Measurements from ENCODE around the gene SLC1A3. TPM values are rescaled to one million over a fixed set of nuclear protein-coding genes. Genes with fewer than 3 reads are reported as not detected.

Gene SLC1A3
- total RNA-seq, 1 donor from 2014 or later = not detected

DNA sequence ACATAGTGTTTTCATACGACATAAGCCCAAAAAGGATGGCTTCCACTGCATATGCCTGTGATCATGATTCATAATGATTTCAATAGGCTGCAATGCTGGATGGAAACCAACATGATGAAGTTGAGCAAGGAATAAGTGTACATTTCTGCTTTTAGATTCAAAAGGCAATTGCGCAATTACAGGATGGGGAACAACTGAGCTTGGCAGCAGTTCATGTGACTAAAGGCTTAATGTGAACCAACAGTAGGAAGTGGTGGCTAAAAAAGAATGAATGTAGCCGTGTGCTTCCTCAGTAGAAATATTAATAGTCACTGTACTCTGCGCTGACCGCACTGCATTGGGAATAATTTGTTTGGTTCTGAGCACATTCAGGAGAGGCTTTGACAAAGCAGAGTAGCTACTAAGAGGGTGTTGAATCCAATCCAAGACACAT is 51.2 kb downstream of the SLC1A3 start:
- no peak overlapping the region for H3K27ac Mint-ChIP-seq
- no peak for DNase-seq (ENCODE audit: low spot score)
- H3K9me3 Mint-ChIP-seq = no peaks in the 10 kb centered on the region
- H3K36me3 Mint-ChIP-seq (ENCODE audit: low read depth) = no peaks in the 10 kb centered on the region
- H3K4me1 Mint-ChIP-seq (ENCODE audit: low read depth) = no peaks in the 10 kb centered on the region
- intact Hi-C loops (cut with micrococcal nuclease) = no loop called here
- H3K27me3 Mint-ChIP-seq (ENCODE audit: low read depth) = peaks cover 16% of the 10 kb centered on the region
- H3K4me3 Mint-ChIP-seq (ENCODE audit: low read depth) = no peak overlapping the region

DNA sequence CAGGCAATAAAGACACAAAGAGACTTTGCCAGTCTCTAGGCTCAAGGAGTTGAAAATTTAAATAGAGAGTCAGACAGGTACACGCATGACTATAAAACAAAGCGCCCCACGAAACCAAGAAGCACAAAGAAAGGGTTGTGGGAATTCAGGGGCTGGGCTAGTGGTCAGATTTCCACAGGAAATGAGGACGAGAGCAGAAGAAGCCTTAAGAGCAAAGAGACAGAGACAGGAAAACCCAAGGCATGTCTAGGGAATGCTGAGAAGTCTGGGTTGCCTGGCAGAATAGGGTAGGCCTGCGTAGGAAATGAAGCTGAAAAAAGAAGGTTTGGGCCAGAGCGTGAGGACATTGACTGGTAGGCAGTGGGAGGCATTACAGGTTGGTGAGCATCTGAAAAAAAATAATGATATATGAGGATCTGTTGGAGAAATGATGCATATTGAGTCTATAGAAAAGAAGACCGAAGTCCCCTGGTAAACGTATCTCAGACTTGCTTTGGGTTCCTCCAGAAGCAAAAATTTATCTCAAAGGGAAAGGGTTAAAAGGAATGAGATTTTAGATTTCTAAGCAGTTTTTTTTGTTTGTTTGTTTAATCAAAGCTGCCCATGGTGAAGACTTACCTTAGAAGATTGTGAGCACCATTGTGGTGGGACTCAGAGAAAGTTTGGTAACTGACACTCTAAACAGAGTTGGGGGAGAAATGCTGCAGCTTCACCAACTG is 51.8 kb downstream of the SLC1A3 start:
- H3K4me1 Mint-ChIP-seq (ENCODE audit: low read depth) = no peaks in the 10 kb centered on the region
- intact Hi-C loops (cut with micrococcal nuclease) = no loop called here
- no peaks in the 10 kb centered on the region for H3K9me3 Mint-ChIP-seq
- H3K4me3 Mint-ChIP-seq (ENCODE audit: low read depth) = no peak overlapping the region
- peaks cover 16% of the 10 kb centered on the region for H3K27me3 Mint-ChIP-seq (ENCODE audit: low read depth)
- no peak for DNase-seq (ENCODE audit: low spot score)
- no peaks in the 10 kb centered on the region for H3K36me3 Mint-ChIP-seq (ENCODE audit: low read depth)
- H3K27ac Mint-ChIP-seq = no peak overlapping the region

DNA sequence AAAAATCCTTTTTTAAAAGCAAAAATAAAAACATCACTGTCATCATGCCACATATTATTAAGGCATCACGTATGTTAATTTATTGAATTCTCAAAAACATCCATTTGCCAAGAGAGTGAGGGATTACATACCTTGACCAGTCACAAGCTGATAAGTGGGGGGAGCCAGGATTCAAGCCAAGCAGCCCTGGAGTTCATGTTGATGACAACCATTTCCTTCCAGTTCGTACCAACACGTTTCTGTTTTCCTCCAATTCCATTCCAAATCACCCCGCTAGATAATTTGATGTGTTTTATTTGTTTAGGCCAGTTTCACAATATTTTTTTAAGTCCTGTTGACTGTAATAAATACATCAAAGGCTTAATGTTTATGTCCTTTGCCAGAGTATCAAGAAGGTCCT is 53.0 kb downstream of the SLC1A3 start:
- H3K4me3 Mint-ChIP-seq (ENCODE audit: low read depth) = no peak overlapping the region
- DNase-seq (ENCODE audit: low spot score) = no peak
- H3K36me3 Mint-ChIP-seq (ENCODE audit: low read depth) = no peaks in the 10 kb centered on the region
- H3K9me3 Mint-ChIP-seq = no peaks in the 10 kb centered on the region
- peaks cover 16% of the 10 kb centered on the region for H3K27me3 Mint-ChIP-seq (ENCODE audit: low read depth)
- no peaks in the 10 kb centered on the region for H3K4me1 Mint-ChIP-seq (ENCODE audit: low read depth)
- H3K27ac Mint-ChIP-seq = no peak overlapping the region
- intact Hi-C loops (cut with micrococcal nuclease) = no loop called here

DNA sequence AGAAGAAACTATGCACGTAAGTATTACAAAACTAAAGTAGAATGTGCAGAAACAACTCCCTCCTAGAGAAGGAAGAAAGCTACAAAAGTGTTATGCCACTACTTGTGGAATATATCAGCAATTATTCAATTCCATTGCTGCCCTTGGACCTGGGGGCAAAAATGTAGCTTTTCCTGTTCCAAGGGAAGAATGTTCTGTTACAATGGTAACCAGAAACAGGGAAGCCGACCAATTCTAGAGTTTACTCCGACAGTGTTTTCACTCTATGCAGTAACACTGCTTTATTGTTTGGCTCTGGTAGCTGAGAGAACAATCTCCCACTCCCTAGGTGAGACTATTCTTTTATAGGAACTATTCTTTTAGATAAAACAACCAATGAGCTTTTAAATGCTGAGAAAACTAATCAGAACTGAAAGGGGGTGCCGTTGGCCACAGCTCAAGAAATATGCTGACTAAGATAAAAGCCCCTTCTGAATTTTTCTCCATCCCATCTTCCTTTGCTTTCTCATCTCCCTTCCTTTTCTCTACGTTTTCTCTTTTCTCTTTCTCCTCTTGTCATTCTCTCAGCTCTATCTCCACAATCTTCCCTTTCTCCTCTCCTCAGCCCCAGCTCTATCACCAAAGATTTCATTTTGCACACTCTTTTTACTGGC is 54.1 kb downstream of the SLC1A3 start:
- Mint-ChIP-seq H3K4me3 (ENCODE audit: low read depth) (no peak overlapping the region), H3K27ac (no peak overlapping the region), H3K9me3 (no peaks in the 10 kb centered on the region), H3K27me3 (ENCODE audit: low read depth) (peaks cover 13% of the 10 kb centered on the region), H3K4me1 (ENCODE audit: low read depth) (no peaks in the 10 kb centered on the region), H3K36me3 (ENCODE audit: low read depth) (no peaks in the 10 kb centered on the region)
- intact Hi-C loops (cut with micrococcal nuclease) = no loop called here
- DNase-seq (ENCODE audit: low spot score) = no peak

DNA sequence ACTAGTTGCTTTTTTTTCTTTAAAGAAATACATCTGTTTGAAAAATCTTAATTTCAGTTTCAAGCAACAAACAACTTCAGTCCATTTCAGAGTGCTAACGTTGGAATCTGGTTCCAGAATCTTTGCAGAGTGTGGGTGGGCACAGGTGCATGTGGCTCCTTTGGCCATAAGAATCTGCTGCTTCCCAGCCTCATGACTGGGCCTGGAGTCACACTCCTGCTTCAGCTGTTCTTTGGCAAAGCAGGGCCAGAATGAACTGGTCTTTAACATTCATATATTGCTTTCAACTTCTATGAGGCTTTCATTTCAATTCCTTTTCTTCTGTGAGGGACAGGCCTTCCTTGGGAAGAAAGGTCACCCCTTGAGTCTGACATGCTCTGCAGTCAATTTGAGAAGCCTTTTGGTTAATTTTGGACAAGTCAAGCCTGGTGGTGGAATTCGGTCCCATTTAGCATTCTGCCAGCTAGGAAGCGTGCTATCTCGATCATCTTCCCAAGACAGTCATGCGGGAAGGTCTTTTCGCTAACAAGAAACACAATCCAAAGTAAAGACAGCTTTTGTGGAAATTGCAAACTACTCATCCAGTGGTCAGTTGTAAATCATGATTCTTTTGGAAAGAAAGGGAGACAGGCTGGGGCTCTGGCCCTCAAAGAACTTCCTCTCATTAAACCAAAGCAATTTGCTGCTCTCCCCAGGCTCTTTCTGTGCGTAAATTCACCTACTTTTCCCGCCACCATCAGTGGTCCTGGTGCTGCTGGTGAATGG is 55.2 kb downstream of the SLC1A3 start:
- no peaks in the 10 kb centered on the region for H3K9me3 Mint-ChIP-seq
- H3K4me1 Mint-ChIP-seq (ENCODE audit: low read depth) = no peaks in the 10 kb centered on the region
- H3K27ac Mint-ChIP-seq = no peak overlapping the region
- DNase-seq (ENCODE audit: low spot score) = no peak
- H3K36me3 Mint-ChIP-seq (ENCODE audit: low read depth) = no peaks in the 10 kb centered on the region
- intact Hi-C loops (cut with micrococcal nuclease) = no loop called here
- no peak overlapping the region for H3K4me3 Mint-ChIP-seq (ENCODE audit: low read depth)
- peaks cover 13% of the 10 kb centered on the region for H3K27me3 Mint-ChIP-seq (ENCODE audit: low read depth)

DNA sequence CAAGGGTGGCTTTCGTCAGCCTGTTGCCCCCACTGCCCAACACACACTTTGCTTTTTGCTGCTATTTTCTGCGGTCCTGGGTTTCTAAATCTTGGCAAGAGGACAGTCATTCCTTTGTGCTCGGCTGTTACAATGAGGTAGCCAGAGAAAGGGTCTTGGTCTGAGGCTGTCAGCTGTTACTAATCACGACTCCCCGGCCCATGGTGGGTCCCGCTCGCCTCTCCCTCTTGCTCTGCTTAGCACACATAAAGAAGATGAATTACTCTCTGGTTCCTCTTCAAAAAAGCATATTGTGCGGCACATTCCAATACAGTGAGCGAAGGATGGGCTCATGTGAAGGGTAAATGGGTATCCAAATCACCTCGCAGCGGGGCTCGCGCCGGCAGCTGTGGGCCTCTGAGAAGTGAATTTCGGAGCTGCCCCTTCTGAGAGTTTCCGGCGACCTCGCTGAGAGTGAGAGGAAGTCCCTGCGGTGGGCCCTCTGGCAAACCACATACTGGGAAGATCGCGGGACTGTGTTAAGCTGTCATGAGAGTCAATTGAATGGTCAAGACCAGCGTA is 56.0 kb downstream of the SLC1A3 start:
- H3K27me3 Mint-ChIP-seq (ENCODE audit: low read depth) = peaks cover 10% of the 10 kb centered on the region
- H3K4me3 Mint-ChIP-seq (ENCODE audit: low read depth) = no peak overlapping the region
- no peaks in the 10 kb centered on the region for H3K4me1 Mint-ChIP-seq (ENCODE audit: low read depth)
- no peak for DNase-seq (ENCODE audit: low spot score)
- H3K27ac Mint-ChIP-seq = no peak overlapping the region
- intact Hi-C loops (cut with micrococcal nuclease) = no loop called here
- H3K36me3 Mint-ChIP-seq (ENCODE audit: low read depth) = no peaks in the 10 kb centered on the region
- H3K9me3 Mint-ChIP-seq = no peaks in the 10 kb centered on the region

DNA sequence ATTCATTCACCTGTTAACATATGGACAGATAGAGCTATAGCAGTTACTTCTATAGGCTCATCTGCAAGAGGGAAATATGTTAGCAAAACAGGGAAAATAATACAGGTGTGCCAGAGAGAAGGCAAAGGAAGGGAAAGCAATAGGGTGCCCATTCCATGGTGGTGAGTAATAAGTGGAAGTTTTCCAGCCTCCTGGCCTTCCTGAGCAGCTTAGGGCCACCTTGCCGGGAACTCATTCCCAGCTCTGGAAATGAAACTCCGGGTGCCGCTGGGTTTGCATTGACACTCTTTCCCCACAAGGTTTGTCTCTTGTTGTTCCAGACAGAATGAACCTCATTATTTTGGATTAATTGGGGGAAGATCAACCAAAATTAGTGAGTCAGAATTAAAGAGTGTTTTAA is 58.4 kb downstream of the SLC1A3 start:
- H3K4me1 Mint-ChIP-seq (ENCODE audit: low read depth) = no peaks in the 10 kb centered on the region
- no peak overlapping the region for H3K4me3 Mint-ChIP-seq (ENCODE audit: low read depth)
- peaks cover 1% of the 10 kb centered on the region for H3K27me3 Mint-ChIP-seq (ENCODE audit: low read depth)
- no peaks in the 10 kb centered on the region for H3K9me3 Mint-ChIP-seq
- no peaks in the 10 kb centered on the region for H3K36me3 Mint-ChIP-seq (ENCODE audit: low read depth)
- DNase-seq (ENCODE audit: low spot score) = no peak
- H3K27ac Mint-ChIP-seq = no peak overlapping the region
- intact Hi-C loops (cut with micrococcal nuclease) = no loop called here

DNA sequence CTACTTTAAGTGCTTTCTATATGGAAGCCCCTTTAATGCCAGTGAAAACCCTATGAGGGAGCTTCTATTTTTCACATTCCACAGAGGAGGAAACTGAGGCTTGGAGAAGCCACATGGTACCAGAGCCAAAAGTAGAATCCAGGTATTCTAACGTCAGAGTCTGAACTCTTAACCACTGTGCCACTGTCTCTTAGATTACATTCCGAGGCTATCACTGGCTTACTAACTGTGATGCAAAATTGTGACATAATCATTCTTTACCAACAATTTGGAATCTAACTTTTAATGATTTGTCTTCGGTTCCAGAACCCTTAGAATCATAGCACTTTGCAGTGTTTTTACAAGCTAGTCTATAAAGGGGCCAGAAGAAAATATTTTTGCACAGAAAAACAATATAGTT is 59.2 kb downstream of the SLC1A3 start:
- H3K27ac Mint-ChIP-seq = no peak overlapping the region
- no peak overlapping the region for H3K4me3 Mint-ChIP-seq (ENCODE audit: low read depth)
- DNase-seq (ENCODE audit: low spot score) = no peak
- H3K27me3 Mint-ChIP-seq (ENCODE audit: low read depth) = peaks cover 1% of the 10 kb centered on the region
- H3K4me1 Mint-ChIP-seq (ENCODE audit: low read depth) = no peaks in the 10 kb centered on the region
- intact Hi-C loops (cut with micrococcal nuclease) = no loop called here
- no peaks in the 10 kb centered on the region for H3K36me3 Mint-ChIP-seq (ENCODE audit: low read depth)
- no peaks in the 10 kb centered on the region for H3K9me3 Mint-ChIP-seq

DNA sequence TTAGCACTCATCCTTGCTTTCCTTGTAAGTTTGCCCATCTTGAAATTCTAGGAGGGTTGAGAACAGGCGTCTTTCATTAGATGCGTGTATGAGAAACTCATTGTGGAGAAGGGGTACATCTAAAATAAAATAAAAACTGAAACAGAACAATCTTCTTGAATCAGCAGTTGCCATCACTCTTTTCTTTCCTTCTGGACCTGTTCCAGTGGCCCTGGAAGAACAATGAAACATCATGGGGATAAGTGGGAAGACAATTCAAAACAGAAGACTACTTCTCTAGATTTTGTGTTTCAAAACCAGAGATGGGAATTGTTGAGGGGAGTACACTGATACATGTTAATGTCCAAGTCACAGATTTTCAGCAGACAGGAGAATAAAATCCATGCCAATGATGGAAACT is 59.9 kb downstream of the SLC1A3 start:
- intact Hi-C loops (cut with micrococcal nuclease) = no loop called here
- no peaks in the 10 kb centered on the region for H3K4me1 Mint-ChIP-seq (ENCODE audit: low read depth)
- H3K36me3 Mint-ChIP-seq (ENCODE audit: low read depth) = no peaks in the 10 kb centered on the region
- no peaks in the 10 kb centered on the region for H3K27me3 Mint-ChIP-seq (ENCODE audit: low read depth)
- no peaks in the 10 kb centered on the region for H3K9me3 Mint-ChIP-seq
- H3K27ac Mint-ChIP-seq = no peak overlapping the region
- H3K4me3 Mint-ChIP-seq (ENCODE audit: low read depth) = no peak overlapping the region
- no peak for DNase-seq (ENCODE audit: low spot score)

DNA sequence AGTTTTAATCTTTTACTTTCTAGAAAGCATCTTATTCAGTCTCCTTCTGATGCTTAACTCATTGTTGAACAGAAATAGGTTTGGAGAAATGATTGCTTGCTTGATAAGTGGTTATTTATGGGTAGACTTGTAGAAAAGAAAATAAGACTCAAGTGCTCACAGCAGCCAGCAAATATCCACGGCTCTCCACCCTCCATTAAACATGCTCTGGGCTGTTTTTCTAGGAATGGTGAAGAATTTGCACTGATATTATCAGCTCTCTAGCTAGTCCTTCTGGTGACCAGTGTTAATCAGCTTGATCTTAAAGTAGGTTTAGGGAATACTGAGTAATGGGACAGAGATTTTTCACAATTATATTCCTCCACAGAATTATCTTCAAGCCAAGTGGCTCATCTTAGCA is 60.6 kb downstream of the SLC1A3 start:
- intact Hi-C loops (cut with micrococcal nuclease) = no loop called here
- Mint-ChIP-seq H3K27me3 (ENCODE audit: low read depth) (no peaks in the 10 kb centered on the region), H3K27ac (no peak overlapping the region), H3K36me3 (ENCODE audit: low read depth) (no peaks in the 10 kb centered on the region), H3K4me1 (ENCODE audit: low read depth) (no peaks in the 10 kb centered on the region), H3K4me3 (ENCODE audit: low read depth) (no peak overlapping the region), H3K9me3 (no peaks in the 10 kb centered on the region)
- DNase-seq (ENCODE audit: low spot score) = no peak

DNA sequence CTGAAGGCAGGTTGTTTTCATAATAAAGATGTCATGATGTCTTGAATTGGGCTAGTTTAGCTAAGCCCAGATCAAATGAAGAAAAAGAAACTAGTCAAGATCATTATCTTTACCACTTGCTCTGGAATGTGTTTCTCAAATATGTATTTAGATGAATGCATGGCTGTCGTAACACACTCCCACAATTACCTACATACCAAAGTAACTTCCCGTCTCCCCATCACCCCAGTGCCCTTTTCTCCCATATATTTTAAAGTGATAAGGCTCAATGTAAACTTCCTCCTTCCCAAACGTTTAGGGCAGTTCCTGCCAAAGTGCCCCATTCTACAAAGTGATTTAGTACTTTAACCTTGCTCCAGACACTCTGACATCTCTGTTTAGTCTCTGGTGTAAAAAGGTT is 61.4 kb downstream of the SLC1A3 start:
- no peaks in the 10 kb centered on the region for H3K27me3 Mint-ChIP-seq (ENCODE audit: low read depth)
- no peak overlapping the region for H3K4me3 Mint-ChIP-seq (ENCODE audit: low read depth)
- H3K9me3 Mint-ChIP-seq = no peaks in the 10 kb centered on the region
- intact Hi-C loops (cut with micrococcal nuclease) = no loop called here
- H3K27ac Mint-ChIP-seq = no peak overlapping the region
- H3K4me1 Mint-ChIP-seq (ENCODE audit: low read depth) = no peaks in the 10 kb centered on the region
- no peaks in the 10 kb centered on the region for H3K36me3 Mint-ChIP-seq (ENCODE audit: low read depth)
- no peak for DNase-seq (ENCODE audit: low spot score)

DNA sequence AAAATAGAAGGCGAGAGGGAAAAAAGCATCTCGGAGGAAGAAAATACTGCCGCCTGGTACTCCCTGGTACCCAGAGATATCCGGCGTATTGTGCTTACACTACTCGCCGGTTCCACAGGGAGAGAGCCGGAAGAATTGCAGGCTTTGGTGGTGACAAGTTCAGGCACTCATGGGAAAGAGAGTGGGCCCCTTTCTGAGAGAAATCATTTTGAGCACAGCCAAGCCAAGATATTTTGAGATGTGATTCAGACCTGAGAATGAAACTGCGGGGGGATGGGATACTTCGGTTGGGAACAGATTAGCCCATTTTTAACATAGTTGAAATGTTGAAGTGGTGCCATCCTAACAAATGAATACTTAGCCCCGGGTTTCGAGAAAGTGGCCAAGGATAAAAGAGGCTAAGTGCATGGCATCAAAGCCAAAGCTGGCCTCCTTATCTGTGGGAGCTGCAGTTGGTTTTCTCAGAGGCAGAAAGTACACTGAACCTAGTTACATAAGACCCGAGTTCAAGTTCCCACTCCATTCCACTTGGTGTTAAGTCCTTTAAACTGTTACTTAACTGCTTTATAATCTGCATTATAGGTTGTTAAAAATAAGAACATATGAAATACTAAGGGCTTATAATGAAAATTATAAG is 62.7 kb downstream of the SLC1A3 start:
- Mint-ChIP-seq H3K4me1 (ENCODE audit: low read depth) (no peaks in the 10 kb centered on the region), H3K27me3 (ENCODE audit: low read depth) (no peaks in the 10 kb centered on the region), H3K27ac (no peak overlapping the region), H3K36me3 (ENCODE audit: low read depth) (no peaks in the 10 kb centered on the region), H3K4me3 (ENCODE audit: low read depth) (no peak overlapping the region), H3K9me3 (no peaks in the 10 kb centered on the region)
- DNase-seq (ENCODE audit: low spot score) = no peak
- intact Hi-C loops (cut with micrococcal nuclease) = no loop called here

Data from activated T-helper 2 cell treated with anti-CD3 and anti-CD28 coated beads, Interferon-gamma antibody, Interleukin-2, Interleukin-4, amounts not matched to agents 10 μg/mL and 5 μg/mL and 100 μg/mL, durations not matched to agents 14 hours and 24 hours and 36 hours (primary cell).